GM12873 (cell line): ENCODE data around the gene MAGI2.

Source experiments
- TF ChIP-seq, protein P1 (sequence below): IDR thresholded peaks from 2 replicates; pipeline ENCODE4 v1.5.1; 2012; ENCODE audit warnings: low read depth, mild to moderate bottlenecking, moderate library complexity, low read length, control low read depth; ENCODE audit not compliant: insufficient read depth; ENCODE audit errors: missing control alignments

The MAGI2 gene

DNA sequence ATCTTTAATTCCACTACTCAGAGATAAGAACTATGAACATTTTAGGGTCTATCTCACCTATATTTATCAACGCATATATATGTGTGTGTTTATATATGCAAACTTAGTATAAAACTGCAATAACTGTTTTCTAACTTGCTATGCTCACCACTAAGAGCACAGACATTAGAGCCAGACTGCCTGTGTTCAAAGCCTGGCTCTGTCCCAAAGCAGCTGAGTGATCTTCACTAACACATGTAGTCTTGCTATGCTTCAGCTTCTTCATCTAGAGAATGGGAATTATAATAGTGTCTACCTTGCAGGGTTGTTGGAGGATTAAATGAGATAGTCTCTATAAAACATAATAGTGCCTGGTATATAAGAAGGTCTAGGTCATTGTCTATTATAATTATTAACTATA is 165.5 kb downstream of the MAGI2 start:
- TF ChIP-seq, protein P1, sequence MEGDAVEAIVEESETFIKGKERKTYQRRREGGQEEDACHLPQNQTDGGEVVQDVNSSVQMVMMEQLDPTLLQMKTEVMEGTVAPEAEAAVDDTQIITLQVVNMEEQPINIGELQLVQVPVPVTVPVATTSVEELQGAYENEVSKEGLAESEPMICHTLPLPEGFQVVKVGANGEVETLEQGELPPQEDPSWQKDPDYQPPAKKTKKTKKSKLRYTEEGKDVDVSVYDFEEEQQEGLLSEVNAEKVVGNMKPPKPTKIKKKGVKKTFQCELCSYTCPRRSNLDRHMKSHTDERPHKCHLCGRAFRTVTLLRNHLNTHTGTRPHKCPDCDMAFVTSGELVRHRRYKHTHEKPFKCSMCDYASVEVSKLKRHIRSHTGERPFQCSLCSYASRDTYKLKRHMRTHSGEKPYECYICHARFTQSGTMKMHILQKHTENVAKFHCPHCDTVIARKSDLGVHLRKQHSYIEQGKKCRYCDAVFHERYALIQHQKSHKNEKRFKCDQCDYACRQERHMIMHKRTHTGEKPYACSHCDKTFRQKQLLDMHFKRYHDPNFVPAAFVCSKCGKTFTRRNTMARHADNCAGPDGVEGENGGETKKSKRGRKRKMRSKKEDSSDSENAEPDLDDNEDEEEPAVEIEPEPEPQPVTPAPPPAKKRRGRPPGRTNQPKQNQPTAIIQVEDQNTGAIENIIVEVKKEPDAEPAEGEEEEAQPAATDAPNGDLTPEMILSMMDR = no peak

DNA sequence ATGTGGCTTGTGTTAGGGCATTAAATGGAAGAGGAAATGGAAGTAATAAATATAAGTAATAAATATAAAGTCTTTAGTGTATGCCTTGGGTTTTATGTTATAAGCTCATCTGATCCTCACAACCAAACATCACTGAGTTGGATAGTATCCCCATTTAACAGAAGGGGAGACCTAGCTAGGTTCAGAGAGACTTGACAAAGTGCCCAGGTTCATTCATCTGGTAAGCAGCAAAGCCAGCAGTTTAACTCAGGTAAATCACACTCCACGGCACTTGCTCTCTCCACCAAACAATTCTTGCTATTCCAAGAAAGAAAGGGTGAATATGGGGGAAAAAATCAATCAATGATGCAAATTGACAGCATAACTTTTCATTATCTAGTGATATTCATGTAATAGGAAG is 167.3 kb downstream of the MAGI2 start:
- TF ChIP-seq, protein P1 = no peak

DNA sequence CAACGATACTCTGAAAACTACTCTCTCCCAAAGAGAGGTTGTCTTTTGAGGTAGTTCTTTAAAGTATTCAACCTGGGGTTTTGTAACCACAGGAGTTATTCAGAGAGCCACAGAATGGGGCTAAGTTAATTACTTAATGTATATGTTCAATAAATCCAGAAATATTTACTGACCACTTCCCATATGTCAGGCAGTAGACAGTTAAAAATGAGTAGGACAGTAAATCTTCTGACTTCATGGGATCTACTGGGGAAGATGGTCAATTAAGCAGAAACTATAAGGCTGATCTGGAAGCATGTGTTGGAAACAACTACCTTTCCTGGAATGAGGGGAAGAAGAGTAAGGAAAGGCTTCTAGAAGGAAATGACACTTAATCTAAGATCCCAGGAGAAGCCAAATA is 167.7 kb downstream of the MAGI2 start:
- TF ChIP-seq, protein P1 = no peak

DNA sequence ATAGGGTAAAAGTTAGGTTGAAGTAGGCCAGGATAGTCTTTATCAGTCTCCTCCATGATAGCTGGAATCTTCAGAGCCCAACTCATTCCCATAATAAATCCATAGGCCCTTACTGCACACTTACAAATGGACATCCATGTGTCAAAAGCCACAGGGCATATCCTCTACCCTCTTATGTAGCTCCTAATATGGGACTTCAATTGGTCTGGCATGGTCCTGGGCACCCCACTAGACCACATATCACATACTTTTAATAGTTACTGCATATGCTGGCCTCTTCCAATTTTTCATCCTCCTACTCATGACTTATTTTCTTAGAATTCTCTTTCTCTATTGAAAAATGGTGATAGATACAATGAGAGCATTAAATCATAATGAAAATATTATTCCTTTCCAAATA is 169.3 kb downstream of the MAGI2 start:
- TF ChIP-seq, protein P1 = no peak

DNA sequence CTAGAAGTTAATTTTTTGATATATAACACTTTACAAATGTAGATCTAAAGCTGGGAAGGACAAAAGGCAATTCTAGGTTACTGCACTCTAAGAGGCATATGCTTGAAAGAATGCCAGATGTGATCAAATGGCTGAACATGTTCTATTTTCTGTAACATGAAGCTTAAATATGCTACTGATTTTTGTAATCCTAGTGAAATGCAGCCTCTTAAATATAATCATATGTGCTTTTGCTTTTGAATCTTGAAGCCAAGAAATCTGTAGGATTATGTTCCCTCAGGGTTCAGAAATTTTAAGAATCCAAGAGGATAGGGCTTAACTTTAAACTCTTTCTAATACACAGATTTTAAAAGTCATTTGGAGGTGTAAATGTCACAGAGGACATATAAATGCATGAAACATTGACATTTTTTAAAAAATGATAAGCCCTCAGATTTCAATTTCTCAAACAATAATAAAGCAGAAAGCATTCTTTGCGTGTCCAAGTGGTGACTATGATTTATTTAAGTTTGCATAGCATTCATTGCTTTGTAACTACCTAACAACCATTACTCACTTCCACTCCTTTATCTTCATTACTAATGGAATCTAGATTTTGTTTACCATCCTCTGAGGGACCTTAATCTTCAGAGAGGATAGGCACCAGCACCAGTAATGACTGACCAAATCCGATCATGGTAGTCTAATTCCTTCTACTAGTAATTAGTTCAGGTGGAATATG is 170.4 kb downstream of the MAGI2 start:
- TF ChIP-seq, protein P1 = no peak

DNA sequence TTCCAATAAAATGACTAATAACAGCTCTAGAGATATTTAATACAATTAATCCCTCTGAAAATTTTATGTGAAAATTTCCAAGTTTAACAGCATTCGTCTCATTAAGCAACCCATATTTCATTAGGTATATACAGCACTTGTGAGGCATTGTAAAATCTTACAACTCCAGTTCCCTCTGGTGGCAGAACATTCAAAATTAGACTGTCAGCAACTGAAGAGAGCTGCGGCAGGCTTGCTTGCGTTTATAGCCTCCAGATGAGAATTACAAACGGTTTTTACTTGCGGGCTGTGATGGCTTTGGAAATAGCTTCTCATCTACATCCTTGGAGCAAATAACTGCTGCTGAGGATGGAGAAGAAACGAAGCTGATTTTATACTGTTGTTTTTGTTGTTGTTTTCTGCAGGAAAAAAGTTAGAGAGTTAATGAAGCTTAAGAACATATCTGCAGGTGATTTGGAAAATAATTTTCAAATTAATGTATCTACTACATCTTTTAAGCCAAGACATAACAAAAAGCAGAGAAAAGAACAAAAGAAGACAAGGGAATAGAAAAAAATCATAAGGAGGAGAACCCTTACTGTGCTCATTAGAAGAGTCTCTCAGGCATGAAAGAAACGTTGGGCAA is 171.3 kb downstream of the MAGI2 start:
- TF ChIP-seq, protein P1 = no peak

DNA sequence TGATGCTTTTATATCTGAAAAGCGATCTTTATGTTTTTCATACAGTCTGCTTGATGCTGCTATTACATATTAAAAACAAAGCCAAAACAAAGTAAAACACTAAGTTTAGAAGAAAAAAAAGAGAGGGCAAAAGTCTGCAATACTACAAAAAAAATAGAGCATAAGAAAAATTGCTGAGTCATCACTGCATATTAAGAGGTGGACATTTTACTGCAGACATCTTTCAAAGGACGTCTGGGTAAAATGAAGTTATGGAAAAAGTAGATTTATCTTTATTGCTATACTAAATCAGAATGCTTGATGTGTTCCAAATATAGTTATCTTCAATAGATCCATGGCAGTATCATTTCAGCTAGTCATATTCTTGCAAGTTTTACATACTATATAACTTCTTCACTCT is 172.0 kb downstream of the MAGI2 start:
- TF ChIP-seq, protein P1 = no peak
